Epithelial cell of prostate (primary cell): ENCODE results near the gene SRGAP2B.
"Not testable (repeated sequence)": the region's sequence is repeated elsewhere in the genome, so short reads cannot be mapped to it uniquely, and the experiment has no call there.

ENCODE experiments used
- DNase-seq: peaks from one replicate; pipeline ENCODE4 v3.0.0-alpha.2; 2011; ENCODE audit warnings: low read depth, low spot score
- H3K27ac ChIP-seq: fragments of 450-650 bp; 2 replicates; pipeline ENCODE4 v1.5.1; 2017; ENCODE audit warnings: mild to moderate bottlenecking

The SRGAP2B gene

DNA sequence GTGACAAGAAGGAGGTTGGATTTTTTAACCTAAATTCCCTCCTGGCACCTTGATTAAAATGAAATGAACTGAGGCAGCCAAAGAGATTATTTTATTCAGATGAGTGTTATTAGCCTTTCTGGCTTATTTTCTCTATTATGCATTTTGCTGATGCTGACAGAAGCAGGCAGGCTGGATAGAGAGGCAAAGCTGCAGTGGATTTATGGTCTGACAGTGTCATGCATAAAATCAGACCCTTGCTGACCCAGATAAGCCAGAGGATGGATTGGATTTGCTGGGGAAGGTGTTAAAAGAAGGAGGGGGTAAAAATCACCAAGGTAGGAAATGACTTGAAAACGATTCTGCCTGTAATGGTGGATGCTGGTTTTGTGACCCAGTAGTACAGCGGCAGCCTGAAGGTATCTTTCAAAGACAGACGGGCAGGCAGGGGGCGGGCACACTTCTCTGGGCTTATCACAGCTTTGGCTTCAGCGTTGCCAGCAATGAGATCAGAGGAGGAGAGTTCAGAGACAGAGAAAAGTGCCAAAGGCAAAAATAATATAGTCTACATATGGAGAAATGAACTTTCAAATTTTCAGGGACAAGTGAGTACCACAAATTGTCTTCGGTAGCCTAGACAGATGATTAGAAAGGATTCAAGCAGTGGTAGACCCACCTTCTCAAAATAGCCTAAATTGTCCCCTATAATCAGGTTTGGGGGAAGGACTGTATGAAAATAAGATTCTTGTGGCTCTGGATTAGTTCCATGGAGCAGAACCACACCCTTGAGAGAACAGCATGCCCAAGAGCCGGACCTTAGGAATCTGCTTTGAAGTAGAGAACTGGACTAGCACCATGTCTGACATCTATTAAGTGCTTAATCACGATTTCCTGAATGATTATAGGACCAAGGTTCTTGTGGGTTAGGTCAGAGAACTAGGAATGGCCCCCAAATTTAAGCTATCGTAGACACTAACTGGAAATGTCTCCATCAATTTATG, 133.2 kb downstream of the SRGAP2B start:
- DNase-seq, H3K27ac ChIP-seq: not testable (repeated sequence)

GRCh38 chr1:144960929-144961488, 134.1 kb downstream of the SRGAP2B start:
- not testable (repeated sequence) for DNase-seq, H3K27ac ChIP-seq

DNA sequence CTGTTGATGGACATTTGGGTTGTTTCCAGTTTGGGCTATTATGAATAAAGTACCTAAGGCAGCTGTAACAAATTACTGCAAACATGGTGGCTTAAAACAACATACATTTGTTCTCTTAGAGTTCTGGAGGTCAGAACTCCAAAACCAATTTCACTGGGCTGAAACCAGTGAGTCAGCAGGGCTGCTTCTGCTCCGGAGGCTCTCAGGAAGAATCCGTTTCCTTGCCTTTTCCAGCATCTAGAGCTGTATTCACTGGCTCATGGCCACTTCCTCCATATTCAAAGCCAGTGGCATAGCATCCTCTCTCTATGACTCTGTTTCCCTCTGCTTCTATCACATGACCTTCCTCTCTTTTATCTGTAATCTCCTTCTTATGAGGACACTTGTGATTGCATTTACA, 146.7 kb downstream of the SRGAP2B start:
- not testable (repeated sequence) for H3K27ac ChIP-seq, DNase-seq

DNA sequence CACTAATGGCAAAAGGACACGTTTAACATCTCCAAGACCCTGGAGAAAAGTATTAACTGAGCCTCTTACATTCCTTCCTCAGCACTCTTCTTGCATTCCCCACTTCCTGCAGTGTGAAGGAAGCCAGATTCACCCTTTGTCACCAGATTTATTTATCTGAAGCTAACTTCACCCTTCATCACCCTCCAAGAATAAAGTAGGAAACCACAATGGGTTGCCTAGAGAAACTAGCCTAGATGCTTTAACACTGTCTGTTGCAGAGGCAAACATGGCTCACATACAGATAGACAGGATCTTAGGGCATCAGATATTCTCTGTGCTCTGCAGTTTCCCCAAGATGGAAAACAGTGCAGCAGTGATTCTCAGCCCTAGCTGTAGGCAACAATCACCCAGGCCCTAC, 147.6 kb downstream of the SRGAP2B start:
- not testable (repeated sequence) for DNase-seq, H3K27ac ChIP-seq

DNA sequence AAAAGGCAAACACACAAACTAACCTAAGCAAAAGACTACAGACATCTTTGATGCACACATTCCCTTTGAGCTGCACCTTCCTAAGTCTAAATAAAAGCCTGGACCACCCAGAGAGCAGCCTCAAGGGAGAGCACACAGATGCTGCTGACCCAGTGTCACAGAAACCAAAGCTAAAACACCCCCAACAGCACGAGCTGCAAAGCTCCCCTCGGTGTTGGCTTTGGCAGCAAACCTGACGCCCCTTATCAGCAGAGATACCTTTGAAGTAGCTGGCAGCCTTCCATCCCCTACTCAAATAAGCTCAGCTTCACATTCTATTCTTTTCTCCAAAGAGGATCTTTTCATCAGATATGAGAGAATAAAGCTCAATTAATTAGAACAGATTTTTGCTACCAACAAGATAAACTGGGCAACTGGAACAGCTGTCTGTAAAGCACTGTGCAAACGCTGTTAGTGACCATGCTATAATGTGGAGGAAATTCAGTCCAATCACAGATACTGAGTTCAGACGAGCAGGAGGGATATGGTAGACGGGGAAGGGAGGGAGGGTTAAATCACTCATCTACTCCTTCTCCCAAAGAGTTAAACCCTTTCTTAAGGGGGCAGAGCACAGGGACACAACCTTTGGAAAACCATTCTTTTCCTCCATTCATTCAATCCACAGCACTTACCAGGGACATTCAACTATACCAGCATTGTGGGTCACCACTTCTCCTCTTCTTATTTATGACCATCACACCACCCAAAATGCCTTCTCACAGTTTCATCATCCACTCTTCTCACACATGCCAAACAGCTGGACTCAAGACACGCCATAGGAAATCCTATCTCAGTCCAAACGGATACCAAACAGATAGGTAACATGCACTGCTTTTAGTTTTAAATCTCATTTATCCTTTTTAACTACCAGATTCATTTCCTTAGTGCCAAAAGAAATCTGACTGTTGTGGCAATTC, 148.3 kb downstream of the SRGAP2B start:
- DNase-seq, H3K27ac ChIP-seq: not testable (repeated sequence)

DNA sequence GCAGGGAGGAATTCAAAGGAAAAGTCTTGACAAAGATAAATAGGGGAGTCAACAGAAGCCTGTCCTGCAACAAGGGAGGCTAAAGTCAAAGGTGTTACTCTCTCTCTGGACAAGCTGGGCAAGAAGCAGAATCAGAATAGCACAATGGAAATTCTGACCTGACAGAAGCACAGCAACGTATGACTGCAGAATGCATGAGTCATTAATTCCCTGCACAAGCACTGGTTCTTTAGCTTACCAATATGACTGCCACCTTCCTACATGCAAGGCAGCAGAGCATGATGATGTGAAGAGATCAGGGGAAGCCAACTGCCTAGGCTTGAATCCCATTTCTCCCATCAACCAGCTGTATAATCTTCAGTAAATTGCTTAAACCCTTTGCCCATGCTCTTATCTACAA, 153.4 kb downstream of the SRGAP2B start:
- not testable (repeated sequence) for H3K27ac ChIP-seq, DNase-seq

- DNase-seq, H3K27ac ChIP-seq: not testable (repeated sequence)
Observed at GRCh38 chr1:144940054-144940453, 155.1 kb downstream of the SRGAP2B start.

GRCh38 chr1:144938627-144939026, 156.5 kb downstream of the SRGAP2B start:
- not testable (repeated sequence) for H3K27ac ChIP-seq, DNase-seq

DNA sequence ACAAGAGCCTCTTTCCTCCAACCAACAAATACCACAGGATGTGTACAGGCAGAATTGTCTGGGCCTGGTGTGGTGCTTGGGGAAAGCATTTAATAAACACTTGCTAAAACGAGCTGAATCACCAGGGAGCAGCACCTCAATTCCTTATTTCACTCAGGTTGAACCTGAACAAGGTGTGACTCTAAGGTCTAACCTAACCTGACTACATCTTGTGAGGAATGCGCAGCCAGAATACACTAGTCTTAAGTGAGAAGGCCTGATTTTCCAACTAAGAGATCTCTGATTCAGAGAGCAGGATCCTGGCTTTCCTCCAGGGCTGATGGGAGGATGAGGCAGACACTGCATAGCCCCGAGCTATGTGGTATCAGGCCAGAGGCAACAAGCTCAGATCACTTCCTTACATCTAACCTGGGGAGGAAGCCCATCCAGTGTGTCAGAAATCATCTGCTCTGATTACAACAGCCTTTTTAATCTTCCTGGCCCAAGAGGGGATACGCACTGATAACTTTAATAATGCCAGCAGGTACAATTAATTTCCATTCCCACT, 158.9 kb downstream of the SRGAP2B start:
- not testable (repeated sequence) for H3K27ac ChIP-seq, DNase-seq

DNA sequence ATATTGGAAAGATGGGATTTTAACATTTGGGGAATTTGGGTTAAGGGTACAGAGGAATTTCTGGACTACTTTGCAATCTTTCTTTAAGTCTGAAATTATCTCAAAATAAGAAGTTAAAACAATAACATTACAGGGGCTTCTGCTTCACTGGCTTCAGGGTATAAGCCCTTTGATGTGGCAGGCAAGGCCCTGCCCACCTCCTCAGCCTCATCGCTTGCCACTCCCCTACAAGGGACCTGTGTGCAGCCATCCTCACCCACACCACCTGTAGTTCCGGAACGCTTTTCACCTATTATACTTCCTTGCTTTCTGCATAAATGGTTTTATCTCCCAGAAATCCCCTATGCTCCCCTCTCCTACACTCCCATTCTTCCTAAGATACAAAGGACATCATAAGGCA, 159.8 kb downstream of the SRGAP2B start:
- H3K27ac ChIP-seq, DNase-seq: not testable (repeated sequence)

- DNase-seq, H3K27ac ChIP-seq: not testable (repeated sequence)
Observed at GRCh38 chr1:144933014-144933413, 162.1 kb downstream of the SRGAP2B start.

GRCh38 chr1:144932153-144932552, 163.0 kb downstream of the SRGAP2B start:
- DNase-seq, result not testable (repeated sequence)

DNA sequence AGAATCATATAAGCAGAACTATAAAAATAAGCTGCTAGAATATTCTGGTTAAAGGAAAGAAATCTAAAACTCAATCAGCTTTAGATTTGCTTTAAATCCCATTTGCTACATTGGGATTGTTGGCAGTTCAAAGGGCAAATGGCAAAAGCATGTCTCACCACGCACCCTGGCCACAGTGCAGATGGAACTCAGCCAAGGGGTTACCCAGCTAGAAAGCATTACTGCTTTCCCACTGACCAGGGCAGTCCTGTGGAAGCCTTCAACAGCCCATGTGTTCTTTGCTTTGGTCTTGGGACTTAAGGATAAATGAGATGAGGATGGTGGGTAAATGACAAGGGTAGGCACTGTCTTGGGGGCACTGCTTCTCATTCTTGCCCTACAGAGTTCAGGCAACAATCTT, 163.6 kb downstream of the SRGAP2B start:
- not testable (repeated sequence) for H3K27ac ChIP-seq, DNase-seq

More at GRCh38 chr1:144932153-144932552, 163.0 kb downstream of the SRGAP2B start:
- H3K27ac ChIP-seq, result not testable (repeated sequence)

DNA sequence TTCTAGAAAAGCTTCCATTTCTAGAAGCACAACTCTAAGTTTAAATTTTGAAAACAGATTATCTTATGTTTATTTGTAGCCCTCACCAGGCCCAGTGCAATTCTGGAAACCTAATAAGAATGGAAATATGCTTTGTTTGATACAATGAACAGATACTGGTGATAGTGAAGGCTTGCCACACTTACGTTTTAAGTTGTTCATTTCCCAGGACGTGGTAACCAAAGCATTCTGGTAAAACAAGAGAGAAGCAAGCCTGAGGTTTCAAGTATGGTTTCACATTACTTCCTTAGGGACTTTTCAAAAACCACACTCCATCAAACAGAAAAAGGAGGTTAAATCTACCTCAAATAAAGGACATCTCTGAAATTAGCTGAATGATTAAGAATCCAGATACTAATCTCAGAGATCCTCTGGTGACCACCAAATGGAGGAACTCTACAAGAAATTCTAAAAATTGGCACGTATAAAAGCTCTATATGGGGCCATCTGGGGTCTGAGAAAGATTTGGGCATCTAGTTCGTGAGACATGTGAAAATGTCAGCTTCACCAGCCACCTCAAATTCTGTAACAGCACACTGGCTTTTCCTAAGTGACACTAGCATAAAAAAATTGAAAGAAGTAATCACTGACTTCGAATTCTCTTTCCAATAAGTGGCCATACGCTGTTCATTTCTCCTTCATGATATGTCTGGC, 164.9 kb downstream of the SRGAP2B start:
- not testable (repeated sequence) for H3K27ac ChIP-seq, DNase-seq

GRCh38 chr1:144927292-144927691, 167.8 kb downstream of the SRGAP2B start:
- H3K27ac ChIP-seq, DNase-seq: not testable (repeated sequence)

DNA sequence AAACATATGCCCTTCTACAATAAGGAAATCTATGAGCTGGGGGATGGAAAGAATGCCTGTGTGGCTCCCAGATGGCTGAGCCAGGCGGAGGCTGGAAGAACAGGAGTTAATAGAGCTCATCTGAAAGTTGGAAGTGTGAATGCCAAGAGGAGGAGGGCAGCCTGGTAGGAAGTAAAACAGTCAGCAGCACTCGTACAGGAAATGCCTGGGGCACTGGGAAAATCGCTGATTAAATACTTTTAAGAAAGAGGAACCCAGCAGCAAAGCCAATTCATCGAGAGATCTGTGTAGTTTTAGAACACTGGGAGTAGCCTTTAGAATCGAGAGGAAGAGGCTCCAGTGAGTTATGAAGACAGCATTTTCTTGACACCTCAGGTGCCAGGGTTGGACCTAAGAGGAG, 171.5 kb downstream of the SRGAP2B start:
- not testable (repeated sequence) for H3K27ac ChIP-seq, DNase-seq

GRCh38 chr1:144922785-144923184, 172.3 kb downstream of the SRGAP2B start:
- not testable (repeated sequence) for H3K27ac ChIP-seq, DNase-seq

- not testable (repeated sequence) for H3K27ac ChIP-seq, DNase-seq
Observed at GRCh38 chr1:144919106-144919505, 176.0 kb downstream of the SRGAP2B start.

DNA sequence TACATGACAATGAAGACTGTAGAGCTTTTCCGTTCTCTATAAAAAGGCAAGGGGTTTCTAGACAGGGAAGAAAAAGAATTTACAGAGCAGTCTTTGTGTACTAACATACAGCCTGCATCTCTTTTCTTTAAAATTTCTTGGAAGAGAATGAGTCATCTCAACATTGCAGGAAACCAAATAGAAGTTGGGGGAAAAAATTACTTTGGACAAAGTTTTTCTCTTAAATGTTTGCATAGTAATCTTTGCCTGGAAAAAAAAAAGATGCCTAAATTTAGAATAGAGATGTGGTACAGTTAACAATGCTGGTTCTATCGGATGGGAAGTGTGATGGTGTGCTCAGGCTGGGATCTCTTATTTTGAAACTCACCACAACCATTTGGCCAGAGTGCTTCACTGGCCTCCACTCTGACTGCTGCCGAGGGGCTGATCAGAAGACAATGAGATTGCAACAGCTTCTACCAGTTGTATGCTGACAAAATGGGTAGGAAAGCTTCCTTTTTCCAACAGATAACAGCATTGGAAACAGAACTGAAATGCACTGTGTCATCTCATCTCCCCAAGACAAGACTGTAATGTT, 177.0 kb downstream of the SRGAP2B start:
- DNase-seq, H3K27ac ChIP-seq: not testable (repeated sequence)
